Esophagus squamous epithelium (tissue), 5 donors: Measurements from ENCODE around the gene MMEL1. TPM values are rescaled to one million over a fixed set of nuclear protein-coding genes. Genes with fewer than 3 reads are reported as not detected.

Experiments
- DNase-seq: peaks from one replicate; lab custom pipeline; 2025; lab: John Stamatoyannopoulos, UW
- H3K27ac ChIP-seq, 4 donors: fragments of 200-600 bp; sonication (generic); one replicate each; pipeline ENCODE4 v1.5.1; 2016 to 2019; ENCODE audit warnings: mild to moderate bottlenecking in 1 of 4
- H3K27me3 ChIP-seq, 4 donors: fragments of 200-600 bp; sonication (generic); 1 replicate in 3 of 4; 2 replicates in 1 of 4; pipeline versions ENCODE4 v1.5.1 to v1.6.0; 2017 to 2021; ENCODE audit warnings: antibody characterized with exemption in 1 of 4
- H3K36me3 ChIP-seq, 3 donors: fragments of 200-600 bp; sonication (generic); one replicate each; pipeline ENCODE4 v1.5.1; 2016 to 2019
- H3K4me1 ChIP-seq, 3 donors: fragments of 200-600 bp; sonication (generic); one replicate each; pipeline ENCODE4 v1.5.1; 2017 to 2019
- H3K4me3 ChIP-seq, 4 donors: fragments of 200-600 bp; sonication (generic); 1 replicate in 3 of 4; 2 replicates in 1 of 4; pipeline ENCODE4 v1.5.1; 2016 to 2019; ENCODE audit warnings: mild to moderate bottlenecking in 2 of 4, moderate library complexity in 1 of 4
- H3K9me3 ChIP-seq, 3 donors: fragments of 200-600 bp; sonication (generic); one replicate each; pipeline ENCODE4 v1.5.1; 2016 to 2019
- CTCF ChIP-seq, 6 experiments: fragments of 450-650 bp in 4 of 6; fragments of 200-600 bp in 2 of 6; sonication (generic) in 2 of 6; IDR thresholded peaks; one replicate each; pipeline ENCODE4 v1.5.1; 2016 to 2019; ENCODE audit warnings: antibody characterized with exemption in 6 of 6, mild to moderate bottlenecking in 4 of 6, moderate library complexity in 4 of 6
- POLR2A ChIP-seq, 4 donors: fragments of 450-650 bp; IDR thresholded peaks; one replicate each; pipeline ENCODE4 v1.6.1; 2017; ENCODE audit warnings: antibody characterized with exemption in 4 of 4, mild to moderate bottlenecking in 4 of 4, moderate library complexity in 3 of 4
- WGBS, 2 donors: methylation state at CpG; one replicate each; pipeline ENCODE4 v1.1.5; 2018; 5-methylcytosine and 5-hydroxymethylcytosine counted together
- intact Hi-C: fragments of 100-400 bp; cut with DNase I; formaldehyde crosslinking; loops from one replicate; pipeline ENCODE4 v1.15.0; 2022
- total RNA-seq, 4 donors: library from RNA; depleted of rRNA; stranded (reverse); fragments of >200 nt; gene quantifications; one replicate each; pipeline ENCODE4 v1.1.0, GENCODE V29; 2016
- donor health status: DM: yes; HTN: yes; CAD: no.

Gene MMEL1
- total RNA-seq, 4 donors from 2014 or later, result 3.1 TPM; not detected in 3

- WGBS, 2 donors, result 75 to 83% methylated on average over 17 to 21 of the region's 26 CpGs
- Histone ChIP-seq H3K4me3 (no peak overlapping the region), H3K9me3 (peaks cover 0 to 13% (median 4%) of the 10 kb centered on the region in 3 donors), H3K36me3 (no peaks in the 10 kb centered on the region), H3K27ac (no peak overlapping the region), H3K4me1 (peaks cover 20 to 35% (median 23%) of the 10 kb centered on the region in 3 donors), H3K27me3 (peaks cover 0 to 36% (median 0%) of the 10 kb centered on the region in 4 donors)
- TF ChIP-seq CTCF (IDR thresholded peaks at IDR 0.05) (no peak), POLR2A (IDR thresholded peaks at IDR 0.05) (no peak)
- intact Hi-C loops, result no loop called here
- DNase-seq, result no peak
Observed at GRCh38 chr1:2639607-2640521, 7.0 kb upstream of the MMEL1 start.

DNA sequence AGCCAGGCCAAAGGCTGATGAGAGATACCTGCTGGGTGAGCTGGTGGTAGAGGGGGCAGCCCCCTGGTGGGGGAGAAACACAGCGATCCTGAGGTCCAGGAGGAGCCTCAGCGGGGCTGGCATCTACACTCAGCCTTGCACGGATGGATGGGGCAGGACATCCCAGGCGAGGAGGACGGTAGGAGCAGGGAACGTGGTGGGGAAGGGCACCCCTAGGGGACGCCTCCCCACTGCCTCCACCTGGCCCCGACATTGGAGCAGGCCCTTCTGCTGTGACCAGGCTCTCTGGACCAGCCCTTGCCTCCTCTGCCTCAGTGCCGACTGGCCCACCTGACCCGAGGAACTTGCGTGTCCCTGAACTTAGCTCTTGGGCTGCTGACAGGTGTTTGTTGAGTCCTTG is 6.4 kb upstream of the MMEL1 start:
- no peak overlapping the region for H3K27ac ChIP-seq
- TF ChIP-seq POLR2A (IDR thresholded peaks at IDR 0.05) (no peak), CTCF (IDR thresholded peaks at IDR 0.05) (no peak)
- intact Hi-C loops, result no loop called here
- DNase-seq, result no peak
- no peaks in the 10 kb centered on the region for H3K36me3 ChIP-seq
- H3K27me3 ChIP-seq, result peaks cover 0 to 39% (median 0%) of the 10 kb centered on the region in 4 donors
- H3K4me3 ChIP-seq, result no peak overlapping the region
- peaks cover 0 to 13% (median 4%) of the 10 kb centered on the region in 3 donors for H3K9me3 ChIP-seq
- 53 to 70% methylated on average over 3 to 8 of the region's 11 CpGs for WGBS, 2 donors
- peaks cover 20 to 35% (median 23%) of the 10 kb centered on the region in 3 donors for H3K4me1 ChIP-seq

DNA sequence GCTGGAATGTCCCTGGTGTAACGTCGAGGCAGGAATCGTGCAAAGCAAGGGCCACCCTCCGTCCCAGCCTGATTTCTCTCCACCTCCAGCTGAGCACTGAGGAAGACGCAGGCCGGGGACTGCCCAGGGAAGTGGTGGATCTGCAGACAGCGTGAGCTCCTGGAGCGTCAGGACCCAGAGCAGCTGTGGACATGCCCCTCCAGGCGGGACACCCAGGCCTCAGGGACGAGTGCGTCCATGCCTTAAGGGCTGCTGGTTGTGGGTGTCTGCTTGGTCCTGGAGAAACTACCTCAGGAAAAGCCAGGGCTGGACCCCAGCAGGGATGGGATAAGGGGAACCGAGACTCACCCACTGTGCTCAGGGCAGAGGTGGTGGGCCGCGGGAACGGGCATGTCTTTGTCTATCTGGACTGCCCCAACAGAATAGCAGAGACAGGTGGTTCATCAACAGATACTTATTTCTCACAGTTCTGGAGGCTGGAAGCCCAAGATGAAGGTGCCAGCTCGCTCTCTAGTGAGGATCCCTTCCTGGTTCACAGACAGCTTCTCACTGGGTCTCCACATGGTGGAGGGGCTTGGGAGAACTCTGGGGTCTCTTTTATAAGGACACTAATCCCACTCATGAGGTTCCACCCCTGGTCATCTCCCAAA is 5.8 kb upstream of the MMEL1 start:
- Histone ChIP-seq H3K4me1 (peaks cover 19 to 33% (median 21%) of the 10 kb centered on the region in 3 donors), H3K4me3 (no peak overlapping the region), H3K36me3 (no peaks in the 10 kb centered on the region), H3K27me3 (peaks cover 0 to 45% (median 0%) of the 10 kb centered on the region in 4 donors), H3K27ac (no peak overlapping the region), H3K9me3 (peaks cover 0 to 13% (median 4%) of the 10 kb centered on the region in 3 donors)
- 77 to 82% methylated on average over 10 to 14 of the region's 16 CpGs for WGBS, 2 donors
- TF ChIP-seq POLR2A (IDR thresholded peaks at IDR 0.05) (no peak), CTCF (IDR thresholded peaks at IDR 0.05) (no peak)
- intact Hi-C loops, result no loop called here
- no peak for DNase-seq

GRCh38 chr1:2637442-2638145 is 4.8 kb upstream of the MMEL1 start:
- 43% methylated on average over 3 of the region's 10 CpGs; no CpG with 5 or more reads in 1 of the 2 donors for WGBS, 2 donors
- intact Hi-C loops, result no loop called here
- H3K27me3 ChIP-seq, result peaks cover 0 to 55% (median 0%) of the 10 kb centered on the region in 4 donors
- no peak for DNase-seq
- TF ChIP-seq POLR2A (IDR thresholded peaks at IDR 0.05), result no peak
- TF ChIP-seq CTCF (IDR thresholded peaks at IDR 0.05), result no peak
- no peak overlapping the region for H3K4me3 ChIP-seq
- H3K27ac ChIP-seq, result no peak overlapping the region
- peaks cover 0 to 13% (median 4%) of the 10 kb centered on the region in 3 donors for H3K9me3 ChIP-seq
- H3K36me3 ChIP-seq, result no peaks in the 10 kb centered on the region
- H3K4me1 ChIP-seq, result peaks cover 11 to 23% (median 14%) of the 10 kb centered on the region in 3 donors
